Coronary artery (tissue), 2 donors: ENCODE data around the gene RGS10.
"Not testable (repeated sequence)": the region's sequence is repeated elsewhere in the genome, so short reads cannot be mapped to it uniquely, and the experiment has no call there.

ENCODE experiments used
- DNase-seq: peaks from one replicate; pipeline ENCODE4 v3.0.0-alpha.2; 2017; ENCODE audit warnings: low spot score
- H3K27ac ChIP-seq, 2 donors: fragments of 200-600 bp; sonication (generic); one replicate each; pipeline ENCODE4 v1.5.1; 2016 to 2019
- H3K4me3 ChIP-seq: fragments of 200-600 bp; sonication (generic); 2 replicates; pipeline ENCODE4 v1.5.1; 2016; ENCODE audit warnings: mild to moderate bottlenecking, moderate library complexity
- TF ChIP-seq, protein P1 (sequence below): fragments of 200-600 bp; sonication (generic); IDR thresholded peaks from one replicate; pipeline ENCODE4 v1.5.1; 2019; ENCODE audit warnings: antibody characterized with exemption

Gene RGS10

GRCh38 chr10:119537953-119538630 lies 4.4 kb downstream of the RGS10 start:
- TF ChIP-seq, protein P1, sequence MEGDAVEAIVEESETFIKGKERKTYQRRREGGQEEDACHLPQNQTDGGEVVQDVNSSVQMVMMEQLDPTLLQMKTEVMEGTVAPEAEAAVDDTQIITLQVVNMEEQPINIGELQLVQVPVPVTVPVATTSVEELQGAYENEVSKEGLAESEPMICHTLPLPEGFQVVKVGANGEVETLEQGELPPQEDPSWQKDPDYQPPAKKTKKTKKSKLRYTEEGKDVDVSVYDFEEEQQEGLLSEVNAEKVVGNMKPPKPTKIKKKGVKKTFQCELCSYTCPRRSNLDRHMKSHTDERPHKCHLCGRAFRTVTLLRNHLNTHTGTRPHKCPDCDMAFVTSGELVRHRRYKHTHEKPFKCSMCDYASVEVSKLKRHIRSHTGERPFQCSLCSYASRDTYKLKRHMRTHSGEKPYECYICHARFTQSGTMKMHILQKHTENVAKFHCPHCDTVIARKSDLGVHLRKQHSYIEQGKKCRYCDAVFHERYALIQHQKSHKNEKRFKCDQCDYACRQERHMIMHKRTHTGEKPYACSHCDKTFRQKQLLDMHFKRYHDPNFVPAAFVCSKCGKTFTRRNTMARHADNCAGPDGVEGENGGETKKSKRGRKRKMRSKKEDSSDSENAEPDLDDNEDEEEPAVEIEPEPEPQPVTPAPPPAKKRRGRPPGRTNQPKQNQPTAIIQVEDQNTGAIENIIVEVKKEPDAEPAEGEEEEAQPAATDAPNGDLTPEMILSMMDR = no peak
- Histone ChIP-seq H3K27ac (peak overlapping the region in 1 of 2 donors; percentile 36), H3K4me3 (no peak overlapping the region)
- no peak for DNase-seq

DNA sequence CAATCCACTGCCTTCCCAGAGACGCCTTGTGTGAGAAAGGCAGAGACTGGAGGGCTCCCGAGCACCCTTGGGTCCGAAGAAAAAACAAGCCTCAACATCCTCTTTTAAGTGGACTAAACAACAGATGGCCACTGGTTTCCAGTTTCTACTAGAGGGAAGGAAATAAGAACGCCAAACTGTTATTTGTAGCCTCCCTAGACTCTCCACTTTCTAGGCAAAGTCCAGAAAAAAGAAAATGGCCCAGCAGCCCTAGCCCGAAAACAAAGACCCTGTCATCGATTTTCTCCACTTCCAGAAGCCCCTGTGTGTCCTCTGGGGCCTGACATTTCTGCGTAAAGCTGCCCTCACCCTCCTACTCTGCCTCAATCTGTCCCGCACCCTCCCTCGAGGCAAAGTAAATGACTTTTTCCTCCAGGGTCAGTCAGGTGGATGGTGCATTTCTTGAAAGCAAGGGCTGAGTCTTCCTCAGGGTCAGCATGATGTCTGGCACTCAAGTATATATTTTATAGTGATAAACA lies 6.0 kb downstream of the RGS10 start:
- Histone ChIP-seq H3K4me3 (no peak overlapping the region), H3K27ac (peak overlapping the region in 1 of 2 donors; percentile 42)
- no peak for DNase-seq
- TF ChIP-seq, protein P1 = no peak

DNA sequence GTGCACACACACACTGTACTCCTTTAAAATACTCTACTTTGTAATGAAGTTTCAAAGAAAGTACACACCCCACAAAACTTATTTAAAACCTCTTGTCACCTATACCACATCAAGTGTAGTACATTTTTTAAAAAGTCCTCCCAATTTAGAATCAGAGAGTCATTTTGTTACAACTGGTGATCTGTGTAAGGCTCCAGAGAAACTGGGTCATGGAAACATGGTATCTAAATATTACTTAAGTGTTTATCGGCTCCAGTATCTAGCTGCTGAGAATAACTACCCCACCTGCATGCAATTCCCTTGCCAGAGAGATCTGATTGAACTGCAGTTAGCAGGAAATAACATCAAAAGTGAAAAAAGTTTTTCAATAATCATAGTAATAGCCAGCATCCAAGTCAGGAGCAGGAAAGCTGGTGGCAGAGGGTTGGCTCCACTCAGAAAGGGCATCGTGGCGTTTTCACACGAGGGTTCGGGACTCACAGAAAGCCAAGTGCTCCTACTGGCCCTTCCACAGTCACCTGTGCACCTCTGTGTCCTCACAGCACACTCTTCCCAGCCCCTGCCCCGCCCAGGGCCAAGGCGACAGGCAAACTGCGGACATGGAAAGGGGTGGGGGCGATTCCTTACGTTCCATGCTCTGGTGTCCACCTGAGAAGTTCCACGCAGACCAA lies 6.5 kb downstream of the RGS10 start:
- Histone ChIP-seq H3K27ac (peak overlapping the region in 1 of 2 donors; percentile 13), H3K4me3 (no peak overlapping the region)
- TF ChIP-seq, protein P1 = no peak
- no peak for DNase-seq

- H3K27ac ChIP-seq = no peak overlapping the region
- DNase-seq = no peak
- H3K4me3 ChIP-seq = no peak overlapping the region
- TF ChIP-seq, protein P1 = no peak
Observed at GRCh38 chr10:119535305-119535704, 7.2 kb downstream of the RGS10 start.

DNA sequence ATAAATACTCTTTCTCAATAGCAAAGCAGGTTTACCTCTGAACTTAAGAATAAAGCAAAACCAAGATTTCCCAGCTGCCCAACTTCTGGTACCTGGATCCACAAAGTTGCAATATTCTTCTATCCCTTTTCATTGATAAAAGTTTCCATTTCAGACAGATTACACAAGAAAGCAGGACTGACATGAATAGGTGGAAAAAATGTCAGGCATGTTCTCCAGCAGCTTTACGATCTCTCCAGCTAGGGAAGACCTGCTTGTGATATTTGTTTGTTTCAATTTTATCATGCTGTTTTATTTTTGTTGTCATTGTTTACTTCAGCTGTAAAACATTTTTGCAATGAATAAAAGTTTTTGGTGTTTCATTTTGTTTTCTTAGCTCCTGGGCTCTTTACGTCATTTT lies 9.0 kb downstream of the RGS10 start:
- H3K4me3 ChIP-seq = no peak overlapping the region
- no peak for DNase-seq
- TF ChIP-seq, protein P1 = no peak
- no peak overlapping the region for H3K27ac ChIP-seq

GRCh38 chr10:119532791-119533190 lies 9.7 kb downstream of the RGS10 start:
- H3K4me3 ChIP-seq, DNase-seq: not testable (repeated sequence)
- peak overlapping the region in 1 of 2 donors; percentile 39 for H3K27ac ChIP-seq

DNA sequence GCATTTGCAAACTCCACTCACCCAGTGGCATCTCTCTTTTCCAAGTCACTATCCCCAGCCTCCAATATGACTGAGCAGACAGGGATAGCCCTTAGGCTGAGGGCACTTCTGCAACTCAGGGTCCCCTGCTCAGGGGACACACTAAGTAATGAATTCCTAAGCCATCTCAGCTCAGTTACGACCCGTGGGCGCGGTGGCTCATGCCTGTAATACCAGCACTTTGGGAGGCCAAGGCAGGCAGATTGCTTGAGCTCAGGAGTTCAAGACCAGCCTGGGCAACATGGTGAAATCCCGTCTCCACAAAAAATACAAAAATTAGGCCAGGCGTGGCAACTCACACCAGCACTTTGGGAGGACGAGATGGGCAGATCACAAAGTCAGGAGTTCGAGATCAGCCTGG lies 10.3 kb downstream of the RGS10 start:
- H3K4me3 ChIP-seq, DNase-seq: not testable (repeated sequence)
- peak overlapping the region in 1 of 2 donors; percentile 39 for H3K27ac ChIP-seq

DNA sequence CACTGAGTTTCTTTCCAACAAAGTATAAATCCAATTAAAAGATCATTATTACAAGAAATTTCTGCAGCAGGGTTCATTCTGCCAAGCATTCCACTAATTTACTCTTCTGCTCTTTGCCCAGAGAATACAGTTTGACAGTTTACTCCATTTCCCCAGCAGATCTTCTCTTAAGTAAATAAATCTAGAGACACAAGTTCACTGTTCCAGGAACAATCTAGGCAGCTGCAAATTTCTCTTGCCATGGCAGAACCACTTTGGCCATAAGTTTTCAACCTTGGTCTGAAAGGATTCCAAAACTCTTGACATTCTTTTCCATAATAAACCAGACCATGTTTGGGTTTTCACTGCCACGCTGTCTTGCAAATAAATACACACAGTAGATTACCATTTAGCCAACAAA lies 11.5 kb downstream of the RGS10 start:
- TF ChIP-seq, protein P1 = no peak
- Histone ChIP-seq H3K4me3 (no peak overlapping the region), H3K27ac (no peak overlapping the region)
- no peak for DNase-seq

- DNase-seq, H3K4me3 ChIP-seq, H3K27ac ChIP-seq: not testable (repeated sequence)
Observed at GRCh38 chr10:119528663-119529237, 13.8 kb downstream of the RGS10 start.
